K562 (cell line): ENCODE measurements around the gene SIRT3. TPM values are rescaled to one million over a fixed set of nuclear protein-coding genes. Genes with fewer than 3 reads are reported as not detected.
A peak's percentile ranks its signal among the peaks of the same experiment; 100 is the strongest.

Experiments
- ATAC-seq: fragments of 200-7000 bp; cut with Tn5 transposase; 3 replicates; pipeline ENCODE4 v1.9.1; 2020; ENCODE audit warnings: moderate library complexity
- BruUV-seq: library from RNA; stranded (reverse); fragments of 400-500 nt; replicated peaks from 2 replicates; lab custom pipeline; 2021; lab: Mats Ljungman, UMichigan
- CTCF ChIA-PET: fragments of 300-600 bp; formaldehyde crosslinking; extraction: SDS; loops from one replicate; lab custom pipeline; 2021; ENCODE audit warnings: low intra/inter-chr PET ratio; lab: Yijun Ruan, JAX
- POLR2A ChIA-PET: fragments of 300-600, 350-650 bp; sonication (Branson Sonifier 250); formaldehyde crosslinking; extraction: SDS; loops from one replicate; lab custom pipeline; 2021; ENCODE audit warnings: antibody characterized with exemption, inconsistent platforms; lab: Yijun Ruan, JAX
- DNase-seq, 4 experiments: peaks; one replicate each; pipeline versions ENCODE4 v3.0.0 to v3.0.0-alpha.2; 2011 to 2018; ENCODE audit warnings: low spot score in 3 of 4, mixed read lengths in 3 of 4; ENCODE audit errors: extremely low read depth in 1 of 4
- FAIRE-seq: peaks from 2 replicates; lab custom pipeline; 2011; peaks lifted over from hg19 to GRCh38; lab: Jason Lieb, UNC
- H2AFZ ChIP-seq: 2 replicates; pipeline ENCODE4 v1.6.0; 2011; ENCODE audit warnings: low read depth, low read length, control low read depth, inconsistent platforms
- H3K27ac ChIP-seq: fragments of 200-600 bp; 3 replicates; pipeline ENCODE4 v1.8.0; 2011; ENCODE audit warnings: low read depth, mild to moderate bottlenecking, control low read depth, inconsistent platforms, low read length, moderate library complexity, mixed read lengths; ENCODE audit errors: extremely low read depth
- H3K27me3 ChIP-seq, 2 experiments: fragments of 300-600 bp in 1 of 2; 2 replicates in 1 of 2; 3 replicates in 1 of 2; pipeline versions ENCODE4 v1.6.0 to v1.8.0; 2011; ENCODE audit warnings: inconsistent platforms in 2 of 2, low read length in 2 of 2, mild to moderate bottlenecking in 1 of 2, mixed read lengths in 1 of 2, moderate library complexity in 1 of 2; ENCODE audit not compliant: control insufficient read depth in 2 of 2, insufficient read depth in 2 of 2
- H3K36me3 ChIP-seq: fragments of 300-600 bp; 3 replicates; pipeline ENCODE4 v1.8.0; 2011; ENCODE audit warnings: mild to moderate bottlenecking, low read length, inconsistent platforms; ENCODE audit not compliant: control insufficient read depth, insufficient read depth
- H3K4me1 ChIP-seq, 2 experiments: fragments of 200-600 bp in 1 of 2; replicated peaks in 1 of 2; 2 replicates in 1 of 2; 3 replicates in 1 of 2; pipeline versions ENCODE4 v1.5.1 to v1.8.0; 2011; ENCODE audit warnings: inconsistent platforms in 2 of 2, low read length in 2 of 2, mild to moderate bottlenecking in 1 of 2, mixed read lengths in 1 of 2, moderate library complexity in 1 of 2; ENCODE audit not compliant: control insufficient read depth in 2 of 2, insufficient read depth in 2 of 2
- H3K4me2 ChIP-seq: 2 replicates; pipeline ENCODE4 v1.6.1; 2011; ENCODE audit warnings: low read length, control low read depth, inconsistent platforms, mixed read lengths; ENCODE audit not compliant: insufficient read depth
- H3K4me3 ChIP-seq: fragments of 200-600 bp; sonication (generic), shearing (Covaris generic); 2 replicates; pipeline ENCODE4 v1.5.1; 2016; ENCODE audit warnings: control low read depth, inconsistent platforms
- H3K79me2 ChIP-seq: fragments of 200-600 bp; 3 replicates; pipeline ENCODE4 v1.8.0; 2011; ENCODE audit warnings: low read length, inconsistent platforms; ENCODE audit not compliant: control insufficient read depth, insufficient read depth
- H3K9ac ChIP-seq, 2 experiments: 2 replicates each; pipeline versions ENCODE4 v1.6.0 to v1.6.1; 2011; ENCODE audit warnings: low read depth in 2 of 2, low read length in 2 of 2, control low read depth in 1 of 2, inconsistent platforms in 1 of 2, mild to moderate bottlenecking in 1 of 2, mixed read lengths in 1 of 2; ENCODE audit not compliant: insufficient read depth in 1 of 2
- H3K9me1 ChIP-seq: one replicate; pipeline ENCODE4 v1.6.0; 2011; ENCODE audit warnings: inconsistent platforms, mild to moderate bottlenecking, low read length, moderate library complexity; ENCODE audit not compliant: control insufficient read depth, insufficient read depth
- H3K9me3 ChIP-seq: replicated peaks from 2 replicates; pipeline ENCODE4 v1.5.1; 2011; ENCODE audit warnings: low read depth, low read length, inconsistent platforms; ENCODE audit not compliant: control insufficient read depth, insufficient read depth
- H4K20me1 ChIP-seq: replicated peaks from 2 replicates; pipeline ENCODE4 v1.6.1; 2011; ENCODE audit warnings: low read length, inconsistent platforms, mixed read lengths; ENCODE audit not compliant: control insufficient read depth, insufficient read depth
- MED1 ChIP-seq: sonication (generic); formaldehyde crosslinking; IDR thresholded peaks from 2 replicates; pipeline ENCODE4 v1.8.1; 2023; ENCODE audit warnings: missing genetic modification reagents, borderline replicate concordance
- RBFOX2 ChIP-seq: fragments of 200-400 bp; formaldehyde crosslinking; IDR thresholded peaks from 2 replicates; pipeline ENCODE4 v1.6.1; 2017; ENCODE audit warnings: low read depth, mild to moderate bottlenecking, low read length, moderate library complexity
- WGBS: fragments of 100-300 bp; shearing (Covaris generic); methylation state at CpG from one replicate; pipeline ENCODE4 v1.1.6; 2016; ENCODE audit warnings: low coverage, mixed read lengths; ENCODE audit not compliant: insufficient coverage; ENCODE audit errors: missing lambda C conversion rate; 5-methylcytosine and 5-hydroxymethylcytosine counted together
- in situ Hi-C: fragments of 300-500 bp; cut with MboI; formaldehyde crosslinking; loops from 4 replicates; pipeline ENCODE4 v1.15.0; 2018; ENCODE audit warnings: inconsistent platforms, mixed read lengths
- intact Hi-C: fragments of 100-400 bp; cut with micrococcal nuclease; formaldehyde crosslinking; loops from 2 replicates; pipeline ENCODE4 v1.14.2; 2022
- polyA plus RNA-seq, 8 experiments: library from polyadenylated mRNA; depleted of rRNA in 4 of 8; stranded (reverse) in 5 of 8; unstranded in 3 of 8; fragments of >200 nt; fragmentation: Nextera tagmentation in 2 of 8; fragmentation: Illumina TruSeq in 1 of 8; extraction: Ambion mirVana in 2 of 8; extraction: Trizol in 1 of 8; gene quantifications; 2 replicates each; pipeline versions ENCODE4 v1.2.1 to v1.2.3, GENCODE V29; 2011 to 2014; ENCODE audit warnings: inconsistent platforms in 1 of 8, missing spikeins in 1 of 8
- total RNA-seq, 7 experiments: library from RNA; depleted of rRNA in 6 of 7; stranded (reverse); fragments of >200 nt in 6 of 7; fragmentation: Illumina TruSeq in 2 of 7; extraction: Trizol in 2 of 7; gene quantifications; 2 replicates each; pipeline versions ENCODE4 v1.2.1 to v1.2.3, GENCODE V29; 2011 to 2021; ENCODE audit warnings: low replicate concordance in 1 of 7
- TF ChIP-seq, protein P1 (sequence below): conservative IDR thresholded peaks from 2 replicates; pipeline ENCODE4 v1.6.1; 2011; ENCODE audit warnings: low read depth, mild to moderate bottlenecking, low read length; ENCODE audit not compliant: control insufficient read depth

Gene SIRT3
- total and polyA plus RNA-seq, 9 of the 15 experiments (the other 6 are each of a cell fraction or from before 2014, with no cell fraction given): 1.9 to 27.5 (median 14.5) TPM

DNA sequence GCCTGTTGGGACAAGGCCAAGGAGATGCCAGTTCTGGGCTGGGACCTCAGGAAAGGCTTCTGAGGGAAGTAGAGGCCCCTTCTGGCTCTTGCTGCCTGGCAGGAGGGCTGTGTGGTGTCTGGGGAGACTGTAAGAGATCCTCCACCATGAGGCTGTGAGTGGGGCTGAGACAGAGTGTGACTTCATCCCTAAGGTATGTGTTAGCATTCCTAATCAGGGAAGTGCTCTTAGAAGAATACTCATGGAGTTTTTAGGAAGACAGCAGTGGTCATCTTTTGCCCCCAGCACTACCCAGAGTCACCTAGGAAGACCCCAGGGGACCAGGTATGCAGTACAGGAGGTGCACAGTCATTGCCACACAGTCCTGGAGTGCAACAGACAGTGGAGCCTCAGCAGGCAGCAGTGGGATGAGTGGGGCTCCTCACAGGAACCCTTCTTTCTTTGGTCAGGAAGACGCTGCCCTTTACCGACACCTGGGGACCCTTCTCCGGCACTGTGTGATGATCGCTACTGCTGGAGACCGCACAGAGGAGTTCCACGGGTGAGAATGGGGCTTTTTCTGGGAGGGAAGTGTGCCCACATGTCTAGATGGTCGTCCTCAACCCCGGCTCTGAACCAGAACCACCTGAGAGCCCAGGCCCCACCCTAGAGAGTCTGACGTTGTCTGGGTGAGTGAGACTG is 25.9 kb downstream of the SIRT3 start:
- Histone ChIP-seq H3K27me3 (no peaks in the 10 kb centered on the region; a peak in 1 of 5 replicates), H2AFZ (no peak overlapping the region), H3K79me2 (peaks cover 56% of the 10 kb centered on the region), H3K9ac (peak overlapping the region; percentile 97 to 98), H4K20me1 (peaks cover 30% of the 10 kb centered on the region; the same call in 1 of the 2 replicates), H3K4me2 (peak overlapping the region; percentile 92), H3K9me3 (no peaks in the 10 kb centered on the region), H3K36me3 (peaks cover 77% of the 10 kb centered on the region), H3K4me1 (peaks cover 25 to 46% of the 10 kb centered on the region in 2 experiments; a peak in 4 of 5 replicates), H3K9me1 (peaks cover 10% of the 10 kb centered on the region), H3K27ac (peak overlapping the region; percentile 47; the same call in 1 of the 3 replicates), H3K4me3 (peak overlapping the region; percentile 96)
- ChIA-PET POLR2A (interaction anchor here (0.6 to 1.3 kb wide), 3 partner anchors 18 to 155 kb away, joined by 3 to 5 read pairs (median 3); no protein-coding TSS in a partner anchor), CTCF (no interaction called here)
- intact Hi-C loops: no loop called here
- 91% methylated on average over 8 of the region's 9 CpGs for WGBS
- ATAC-seq: no peak
- no peak for DNase-seq
- in situ Hi-C loops: loop anchor here (10.0 kb wide), 1 partner anchor 155 kb away; the partner anchor contains the start of gene B4GALNT4
- no TSS peak for BruUV-seq
- FAIRE-seq: no peak
- TF ChIP-seq RBFOX2 (0 out of 2 replicates have a peak, but pooled peaks have one; percentile 23), MED1 (CRISPR knock-in tag) (no peak)
- TF ChIP-seq, protein P1, sequence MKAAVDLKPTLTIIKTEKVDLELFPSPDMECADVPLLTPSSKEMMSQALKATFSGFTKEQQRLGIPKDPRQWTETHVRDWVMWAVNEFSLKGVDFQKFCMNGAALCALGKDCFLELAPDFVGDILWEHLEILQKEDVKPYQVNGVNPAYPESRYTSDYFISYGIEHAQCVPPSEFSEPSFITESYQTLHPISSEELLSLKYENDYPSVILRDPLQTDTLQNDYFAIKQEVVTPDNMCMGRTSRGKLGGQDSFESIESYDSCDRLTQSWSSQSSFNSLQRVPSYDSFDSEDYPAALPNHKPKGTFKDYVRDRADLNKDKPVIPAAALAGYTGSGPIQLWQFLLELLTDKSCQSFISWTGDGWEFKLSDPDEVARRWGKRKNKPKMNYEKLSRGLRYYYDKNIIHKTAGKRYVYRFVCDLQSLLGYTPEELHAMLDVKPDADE: no peak
- TF ChIP-seq, all 486 proteins: peak for 1
